ENCODE data around the gene PCLAF.
"Not testable (repeated sequence)": the region's sequence is repeated elsewhere in the genome, so short reads cannot be mapped to it uniquely, and the experiment has no call there.

The PCLAF gene

GRCh38 chr15:64369078-64369607 is 12.1 kb downstream of the PCLAF start:
- 94 to 97% methylated on average over 2 of the region's 2 CpGs for WGBS, 2 experiments
- no peak overlapping the region for H3K27ac ChIP-seq (ENCODE audit: insufficient read depth, low read depth, low read length, poor library complexity, severe bottlenecking)
- no peaks in the 10 kb centered on the region for H3K9me3 ChIP-seq (ENCODE audit: control insufficient read depth, low read length)
- H3K4me1 ChIP-seq (ENCODE audit: control insufficient read depth, insufficient read depth, low read length): no peaks in the 10 kb centered on the region
- no peaks in the 10 kb centered on the region for H3K27me3 ChIP-seq (ENCODE audit: control insufficient read depth, insufficient read depth, low read length, poor library complexity, severe bottlenecking)
- H3K36me3 ChIP-seq (ENCODE audit: control insufficient read depth, insufficient read depth, low read length): peaks cover 6% of the 10 kb centered on the region
- no peak overlapping the region for H3K4me3 ChIP-seq (ENCODE audit: insufficient read depth, low read depth, low read length)

GRCh38 chr15:64361259-64361658 is 20.0 kb downstream of the PCLAF start:
- Histone ChIP-seq H3K27ac (ENCODE audit: insufficient read depth, low read depth, low read length, poor library complexity, severe bottlenecking) (no peak overlapping the region), H3K36me3 (ENCODE audit: control insufficient read depth, insufficient read depth, low read length) (peaks cover 4% of the 10 kb centered on the region), H3K27me3 (ENCODE audit: control insufficient read depth, insufficient read depth, low read length, poor library complexity, severe bottlenecking) (no peaks in the 10 kb centered on the region), H3K4me1 (ENCODE audit: control insufficient read depth, insufficient read depth, low read length) (no peaks in the 10 kb centered on the region), H3K4me3 (ENCODE audit: insufficient read depth, low read depth, low read length) (no peak overlapping the region), H3K9me3 (ENCODE audit: control insufficient read depth, low read length) (no peaks in the 10 kb centered on the region)
- WGBS, 2 experiments: 97 to 98% methylated on average over 4 of the region's 4 CpGs

GRCh38 chr15:64356710-64357040 is 24.6 kb downstream of the PCLAF start:
- Histone ChIP-seq H3K4me1 (ENCODE audit: control insufficient read depth, insufficient read depth, low read length) (peaks cover 6% of the 10 kb centered on the region), H3K27ac (ENCODE audit: insufficient read depth, low read depth, low read length, poor library complexity, severe bottlenecking) (peak overlapping the region; percentile 85), H3K4me3 (ENCODE audit: insufficient read depth, low read depth, low read length) (peak overlapping the region; percentile 82), H3K9me3 (ENCODE audit: control insufficient read depth, low read length) (no peaks in the 10 kb centered on the region), H3K36me3 (ENCODE audit: control insufficient read depth, insufficient read depth, low read length) (no peaks in the 10 kb centered on the region), H3K27me3 (ENCODE audit: control insufficient read depth, insufficient read depth, low read length, poor library complexity, severe bottlenecking) (no peaks in the 10 kb centered on the region)
- 82 to 90% methylated on average over 5 of the region's 5 CpGs for WGBS, 2 experiments

- Histone ChIP-seq H3K4me3 (ENCODE audit: insufficient read depth, low read depth, low read length) (peak within 1 kb of the TSS; percentile 82), H3K4me1 (ENCODE audit: control insufficient read depth, insufficient read depth, low read length) (peaks cover 6% of the 10 kb centered on the region), H3K27me3 (ENCODE audit: control insufficient read depth, insufficient read depth, low read length, poor library complexity, severe bottlenecking) (no peaks in the 10 kb centered on the region), H3K36me3 (ENCODE audit: control insufficient read depth, insufficient read depth, low read length) (no peaks in the 10 kb centered on the region), H3K9me3 (ENCODE audit: control insufficient read depth, low read length) (no peaks in the 10 kb centered on the region), H3K27ac (ENCODE audit: insufficient read depth, low read depth, low read length, poor library complexity, severe bottlenecking) (peak within 1 kb of the TSS; percentile 94)
- WGBS, 2 experiments: 0 to 1% methylated on average over 42 of the region's 42 CpGs
Observed at GRCh38 chr15:64355944-64356709, 25.1 kb downstream of the PCLAF start, which contains the start of gene CSNK1G1. Gene CSNK1G1, minus strand, starts transcription at chr15:64356173. Its CDS starts 55,674 bp downstream, at chr15:64300499.

- Histone ChIP-seq H3K4me1 (ENCODE audit: control insufficient read depth, insufficient read depth, low read length) (peaks cover 6% of the 10 kb centered on the region), H3K27me3 (ENCODE audit: control insufficient read depth, insufficient read depth, low read length, poor library complexity, severe bottlenecking) (no peaks in the 10 kb centered on the region), H3K36me3 (ENCODE audit: control insufficient read depth, insufficient read depth, low read length) (no peaks in the 10 kb centered on the region), H3K27ac (ENCODE audit: insufficient read depth, low read depth, low read length, poor library complexity, severe bottlenecking) (peak overlapping the region; percentile 94), H3K4me3 (ENCODE audit: insufficient read depth, low read depth, low read length) (peak overlapping the region; percentile 82), H3K9me3 (ENCODE audit: control insufficient read depth, low read length) (no peaks in the 10 kb centered on the region)
- WGBS, 2 experiments: 0 to 1% methylated on average over 28 to 30 of the region's 30 CpGs
Observed at GRCh38 chr15:64355348-64355943, 25.8 kb downstream of the PCLAF start.

GRCh38 chr15:64354688-64355344 is 26.4 kb downstream of the PCLAF start:
- H3K36me3 ChIP-seq (ENCODE audit: control insufficient read depth, insufficient read depth, low read length): no peaks in the 10 kb centered on the region
- H3K4me3 ChIP-seq (ENCODE audit: insufficient read depth, low read depth, low read length): peak overlapping the region; percentile 82
- H3K27me3 ChIP-seq (ENCODE audit: control insufficient read depth, insufficient read depth, low read length, poor library complexity, severe bottlenecking): no peaks in the 10 kb centered on the region
- H3K9me3 ChIP-seq (ENCODE audit: control insufficient read depth, low read length): no peaks in the 10 kb centered on the region
- peaks cover 6% of the 10 kb centered on the region for H3K4me1 ChIP-seq (ENCODE audit: control insufficient read depth, insufficient read depth, low read length)
- 33 to 34% methylated on average over 4 of the region's 5 CpGs for WGBS, 2 experiments
- no peak overlapping the region for H3K27ac ChIP-seq (ENCODE audit: insufficient read depth, low read depth, low read length, poor library complexity, severe bottlenecking)

- Histone ChIP-seq H3K9me3 (ENCODE audit: control insufficient read depth, low read length) (no peaks in the 10 kb centered on the region), H3K36me3 (ENCODE audit: control insufficient read depth, insufficient read depth, low read length) (no peaks in the 10 kb centered on the region), H3K4me3 (ENCODE audit: insufficient read depth, low read depth, low read length) (no peak overlapping the region), H3K27me3 (ENCODE audit: control insufficient read depth, insufficient read depth, low read length, poor library complexity, severe bottlenecking) (no peaks in the 10 kb centered on the region), H3K27ac (ENCODE audit: insufficient read depth, low read depth, low read length, poor library complexity, severe bottlenecking) (no peak overlapping the region), H3K4me1 (ENCODE audit: control insufficient read depth, insufficient read depth, low read length) (peaks cover 6% of the 10 kb centered on the region)
- 90 to 98% methylated on average over 6 of the region's 7 CpGs for WGBS, 2 experiments
Observed at GRCh38 chr15:64351265-64351664, 30.0 kb downstream of the PCLAF start.

- 93 to 99% methylated on average over 2 of the region's 2 CpGs for WGBS, 2 experiments
- H3K27ac ChIP-seq (ENCODE audit: insufficient read depth, low read depth, low read length, poor library complexity, severe bottlenecking): no peak overlapping the region
- no peak overlapping the region for H3K4me3 ChIP-seq (ENCODE audit: insufficient read depth, low read depth, low read length)
Observed at GRCh38 chr15:64349375-64349774, 31.9 kb downstream of the PCLAF start.

GRCh38 chr15:64348455-64348854 is 32.8 kb downstream of the PCLAF start:
- Histone ChIP-seq H3K9me3 (ENCODE audit: control insufficient read depth, low read length) (no peaks in the 10 kb centered on the region), H3K27ac (ENCODE audit: insufficient read depth, low read depth, low read length, poor library complexity, severe bottlenecking) (no peak overlapping the region), H3K4me3 (ENCODE audit: insufficient read depth, low read depth, low read length) (no peak overlapping the region), H3K27me3 (ENCODE audit: control insufficient read depth, insufficient read depth, low read length, poor library complexity, severe bottlenecking) (no peaks in the 10 kb centered on the region), H3K36me3 (ENCODE audit: control insufficient read depth, insufficient read depth, low read length) (no peaks in the 10 kb centered on the region), H3K4me1 (ENCODE audit: control insufficient read depth, insufficient read depth, low read length) (no peaks in the 10 kb centered on the region)
- WGBS, 2 experiments: no CpG with 5 or more reads among the region's 1 CpG

More at GRCh38 chr15:64349375-64349774, 31.9 kb downstream of the PCLAF start:
- Histone ChIP-seq H3K9me3 (ENCODE audit: control insufficient read depth, low read length) (no peaks in the 10 kb centered on the region), H3K36me3 (ENCODE audit: control insufficient read depth, insufficient read depth, low read length) (no peaks in the 10 kb centered on the region), H3K4me1 (ENCODE audit: control insufficient read depth, insufficient read depth, low read length) (no peaks in the 10 kb centered on the region), H3K27me3 (ENCODE audit: control insufficient read depth, insufficient read depth, low read length, poor library complexity, severe bottlenecking) (no peaks in the 10 kb centered on the region)

GRCh38 chr15:64346242-64346641 is 35.0 kb downstream of the PCLAF start:
- not testable (repeated sequence) for H3K4me1 ChIP-seq (ENCODE audit: control insufficient read depth, insufficient read depth, low read length); H3K27ac ChIP-seq (ENCODE audit: insufficient read depth, low read depth, low read length, poor library complexity, severe bottlenecking); H3K4me3 ChIP-seq (ENCODE audit: insufficient read depth, low read depth, low read length); H3K36me3 ChIP-seq (ENCODE audit: control insufficient read depth, insufficient read depth, low read length); H3K9me3 ChIP-seq (ENCODE audit: control insufficient read depth, low read length); H3K27me3 ChIP-seq (ENCODE audit: control insufficient read depth, insufficient read depth, low read length, poor library complexity, severe bottlenecking)
- 94 to 97% methylated on average over 4 of the region's 6 CpGs for WGBS, 2 experiments
